Umbilical cord (tissue), 2 donors: Measurements from ENCODE around the gene ZNF69. TPM values are rescaled to one million over a fixed set of nuclear protein-coding genes. Genes with fewer than 3 reads are reported as not detected.
"Not testable (repeated sequence)": the region's sequence is repeated elsewhere in the genome, so short reads cannot be mapped to it uniquely, and the experiment has no call there.

Source experiments
- DNase-seq: peaks from one replicate; pipeline ENCODE4 v3.0.0-alpha.2; 2015; ENCODE audit warnings: low spot score
- total RNA-seq: library from RNA; depleted of rRNA; stranded (reverse); fragments of >200 nt; gene quantifications from one replicate; pipeline ENCODE4 v1.2.3, GENCODE V29; 2014; ENCODE audit warnings: low replicate concordance; ENCODE audit not compliant: insufficient read depth

ZNF69 gene
- total RNA-seq, 1 donor from 2014 or later: 27.9 TPM

GRCh38 chr19:11894851-11895250 lies 7.3 kb downstream of the ZNF69 start:
- DNase-seq: no peak

- DNase-seq: no peak
These were observed 14.6 kb downstream of the ZNF69 start for GRCh38 chr19:11902228-11902627.

GRCh38 chr19:11905928-11906327 lies 18.3 kb downstream of the ZNF69 start:
- no peak for DNase-seq

- not testable (repeated sequence) for DNase-seq
These were observed 24.4 kb downstream of the ZNF69 start for GRCh38 chr19:11911937-11912336.

- not testable (repeated sequence) for DNase-seq
These were observed 27.0 kb downstream of the ZNF69 start for GRCh38 chr19:11914417-11915051.

- DNase-seq: peak; percentile 67
These were observed 34.4 kb downstream of the ZNF69 start for GRCh38 chr19:11921852-11922495.

- DNase-seq: peak; percentile 98
These were observed 37.5 kb downstream of the ZNF69 start, which contains the start of gene ZNF700 for GRCh38 chr19:11924886-11925650. TSS of gene ZNF700 (plus strand) at chr19:11925107. CDS start at chr19:11925211, 104 bp downstream.

- not testable (repeated sequence) for DNase-seq
These were observed 38.1 kb downstream of the ZNF69 start for GRCh38 chr19:11925651-11926187.

GRCh38 chr19:11927227-11927626 lies 39.6 kb downstream of the ZNF69 start:
- no peak for DNase-seq

GRCh38 chr19:11931051-11931450 lies 43.5 kb downstream of the ZNF69 start:
- DNase-seq: no peak

GRCh38 chr19:11931513-11931912 lies 43.9 kb downstream of the ZNF69 start:
- DNase-seq: no peak

- not testable (repeated sequence) for DNase-seq
These were observed 48.2 kb downstream of the ZNF69 start for GRCh38 chr19:11935829-11936228.

- DNase-seq: not testable (repeated sequence)
These were observed 50.8 kb downstream of the ZNF69 start for GRCh38 chr19:11938383-11938782.

- not testable (repeated sequence) for DNase-seq
These were observed 53.8 kb downstream of the ZNF69 start for GRCh38 chr19:11941361-11941887.

- no peak for DNase-seq
These were observed 54.6 kb downstream of the ZNF69 start for GRCh38 chr19:11942008-11942842.

- DNase-seq: no peak
These were observed 55.2 kb downstream of the ZNF69 start for GRCh38 chr19:11942843-11943108.

- DNase-seq: no peak
These were observed 57.1 kb downstream of the ZNF69 start for GRCh38 chr19:11944656-11945055.

- DNase-seq: no peak
These were observed 61.1 kb downstream of the ZNF69 start for GRCh38 chr19:11948646-11949045.

- DNase-seq: no peak
These were observed 61.6 kb downstream of the ZNF69 start for GRCh38 chr19:11949201-11949600.

- DNase-seq: not testable (repeated sequence)
These were observed 62.1 kb downstream of the ZNF69 start for GRCh38 chr19:11949614-11950080.

- no peak for DNase-seq
These were observed 62.7 kb downstream of the ZNF69 start for GRCh38 chr19:11950312-11950711.
